NCI-H446 (cell line): ENCODE measurements around the gene CHURC1.
"Not testable (repeated sequence)": the region's sequence is repeated elsewhere in the genome, so short reads cannot be mapped to it uniquely, and the experiment has no call there.

Experiments used
- DNase-seq, 2 experiments: peaks; one replicate each; lab custom pipeline; 2025; lab: John Stamatoyannopoulos, UW

CHURC1 gene

GRCh38 chr14:64910847-64911495 lies 3.3 kb upstream of the CHURC1 start:
- DNase-seq = peak in 1 of 2 experiments; percentile 43

DNA sequence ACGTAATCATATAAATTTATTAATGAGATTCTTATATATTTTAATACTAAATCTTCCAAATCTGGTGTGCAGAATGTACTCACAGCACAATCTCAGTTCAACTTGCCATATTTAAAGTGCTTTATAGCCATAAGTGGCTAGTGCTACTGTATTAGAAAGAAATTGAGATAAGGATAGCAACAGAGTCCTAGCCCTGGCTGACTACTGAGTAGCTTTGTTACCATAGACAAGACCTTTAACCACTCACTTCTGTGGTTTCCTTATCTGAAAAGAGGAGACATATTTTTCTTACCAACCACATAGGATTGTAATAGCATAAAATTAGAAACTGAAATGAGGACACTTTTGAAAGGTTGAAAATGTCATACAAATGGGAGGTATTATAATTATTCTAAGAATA lies 2.0 kb upstream of the CHURC1 start:
- no peak for DNase-seq

GRCh38 chr14:64913477-64913876 lies 778 bp upstream of the CHURC1 start:
- not testable (repeated sequence) for DNase-seq

- DNase-seq = peak in 1 of 2 experiments; percentile 2
Measured at GRCh38 chr14:64915029-64915424, 772 bp downstream of the CHURC1 start.

- DNase-seq = no peak
Measured at GRCh38 chr14:64915797-64916196, 1.5 kb downstream of the CHURC1 start.

DNA sequence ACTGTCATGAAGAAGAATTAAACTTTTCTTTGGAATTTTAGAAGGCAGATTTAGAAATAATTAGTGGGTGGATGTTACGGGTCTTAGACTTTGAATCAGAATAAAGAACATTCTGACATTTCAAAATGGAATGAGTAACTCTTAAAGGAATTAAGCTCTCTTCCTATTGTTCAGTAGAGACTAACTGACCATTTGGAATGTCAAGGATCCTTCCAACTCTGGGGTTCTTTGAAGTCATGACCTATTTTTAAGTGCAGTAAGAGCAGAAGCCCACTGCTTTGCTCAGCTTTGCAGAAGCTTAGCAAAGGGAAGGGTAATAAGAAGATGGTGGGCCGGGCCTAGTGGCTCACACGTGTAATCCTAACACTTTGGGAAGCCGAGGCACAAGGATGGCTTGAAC lies 4.0 kb downstream of the CHURC1 start:
- DNase-seq = no peak

- DNase-seq = no peak
Measured at GRCh38 chr14:64919215-64919614, 5.0 kb downstream of the CHURC1 start.

- no peak for DNase-seq
Measured at GRCh38 chr14:64919618-64920017, 5.4 kb downstream of the CHURC1 start.

DNA sequence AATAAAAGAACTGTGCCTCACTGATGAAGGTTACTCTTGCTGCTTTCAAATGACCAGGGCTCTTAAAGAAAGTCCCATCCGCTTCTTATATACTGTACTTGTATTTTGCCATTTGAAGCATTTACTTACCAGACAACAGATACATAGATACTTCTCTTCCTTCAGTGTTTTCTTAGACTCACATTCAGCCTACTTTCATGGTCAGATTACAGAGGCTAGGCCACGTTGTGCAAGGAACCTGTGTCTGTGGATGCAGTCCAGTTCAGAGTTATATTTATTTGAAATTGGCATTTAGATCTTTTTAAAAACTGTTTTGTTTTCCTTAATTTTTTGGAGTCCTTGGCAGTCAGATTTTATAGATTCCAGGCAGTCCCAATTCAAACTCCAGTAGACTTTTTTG lies 6.2 kb downstream of the CHURC1 start:
- DNase-seq = no peak

- no peak for DNase-seq
Measured at GRCh38 chr14:64923015-64923414, 8.8 kb downstream of the CHURC1 start.

DNA sequence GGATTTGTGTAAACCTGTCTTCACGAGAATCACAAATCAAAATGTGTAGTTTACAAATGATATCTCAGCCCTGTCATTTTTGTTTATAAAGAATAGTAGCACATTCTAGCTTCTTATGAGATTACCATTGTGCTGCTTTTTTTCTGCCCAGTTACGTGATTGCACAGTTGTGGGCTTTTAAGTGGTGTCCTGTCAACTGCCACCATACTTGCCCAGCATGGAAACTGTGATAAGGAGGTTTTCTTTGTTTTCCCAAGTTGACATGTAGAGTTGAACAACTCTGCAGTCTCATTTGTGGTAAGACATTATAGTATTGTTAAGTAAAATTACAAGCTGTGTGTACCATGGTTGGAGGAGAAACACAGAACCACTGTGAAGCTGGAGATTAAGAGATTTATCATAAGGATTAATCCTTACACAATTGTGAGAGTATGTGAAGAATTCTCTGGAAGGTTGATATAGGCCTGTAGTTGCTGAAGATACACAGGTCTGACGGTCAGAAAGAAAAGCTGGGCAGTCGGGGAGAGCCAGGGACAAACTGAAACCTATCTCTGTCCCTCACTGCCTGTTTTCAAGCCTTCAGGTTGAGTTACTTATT lies 12.2 kb downstream of the CHURC1 start:
- DNase-seq = no peak

- DNase-seq = no peak
Measured at GRCh38 chr14:64927031-64927430, 12.8 kb downstream of the CHURC1 start.

GRCh38 chr14:64928239-64929013 lies 14.2 kb downstream of the CHURC1 start:
- no peak for DNase-seq

DNA sequence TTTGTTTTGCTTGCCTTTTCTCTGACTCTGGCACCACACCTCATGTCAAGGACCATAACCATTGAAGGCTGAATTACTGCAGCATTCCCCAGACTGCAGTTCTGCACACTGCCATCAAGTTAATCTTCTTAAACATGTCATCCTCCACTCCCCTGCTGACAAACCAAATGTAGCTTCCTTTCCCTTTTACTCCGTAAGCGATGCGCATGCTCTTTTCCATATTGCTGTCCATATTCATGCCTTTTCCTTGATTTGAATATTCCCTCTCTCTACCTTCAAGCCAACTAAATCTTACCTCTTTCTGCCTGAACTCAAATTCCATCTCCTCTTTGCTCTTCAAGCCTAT lies 14.7 kb downstream of the CHURC1 start:
- DNase-seq = no peak

DNA sequence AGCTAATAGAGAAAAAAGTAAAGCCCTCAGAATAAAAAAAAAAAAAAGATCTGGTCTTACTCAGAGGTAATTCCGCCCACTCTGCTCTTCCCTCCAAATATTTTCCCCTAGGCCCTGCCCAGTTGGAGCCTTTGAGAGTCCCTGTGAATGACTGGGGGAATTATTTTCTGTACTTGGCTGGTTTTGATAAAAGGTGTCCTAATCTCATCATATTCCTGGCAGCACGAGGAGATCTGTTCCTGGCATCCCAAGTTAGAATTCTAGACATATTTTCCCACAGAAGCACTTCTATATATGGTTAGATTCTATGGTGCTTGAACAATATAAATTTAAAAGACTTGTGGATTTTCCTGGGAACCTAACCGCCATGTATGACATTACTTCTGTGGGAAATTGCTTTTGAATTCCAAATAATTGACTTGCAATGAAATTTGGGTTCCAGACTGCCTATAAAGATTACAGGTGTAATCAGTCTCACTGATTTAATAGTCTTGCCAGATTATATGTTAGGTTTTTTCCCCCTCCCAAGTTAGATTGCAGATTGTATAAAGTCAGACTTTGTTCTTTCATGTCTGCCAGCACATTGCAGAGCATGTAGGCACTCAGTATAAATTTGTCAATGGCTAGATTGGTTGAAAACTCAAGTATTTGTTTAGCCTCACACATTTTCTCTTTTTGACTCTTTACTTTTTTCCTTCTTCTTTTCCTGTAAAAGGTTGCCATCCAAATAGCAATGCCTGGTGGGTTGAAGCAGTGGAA lies 16.0 kb downstream of the CHURC1 start:
- no peak for DNase-seq

GRCh38 chr14:64931123-64931522 lies 16.9 kb downstream of the CHURC1 start:
- no peak for DNase-seq

DNA sequence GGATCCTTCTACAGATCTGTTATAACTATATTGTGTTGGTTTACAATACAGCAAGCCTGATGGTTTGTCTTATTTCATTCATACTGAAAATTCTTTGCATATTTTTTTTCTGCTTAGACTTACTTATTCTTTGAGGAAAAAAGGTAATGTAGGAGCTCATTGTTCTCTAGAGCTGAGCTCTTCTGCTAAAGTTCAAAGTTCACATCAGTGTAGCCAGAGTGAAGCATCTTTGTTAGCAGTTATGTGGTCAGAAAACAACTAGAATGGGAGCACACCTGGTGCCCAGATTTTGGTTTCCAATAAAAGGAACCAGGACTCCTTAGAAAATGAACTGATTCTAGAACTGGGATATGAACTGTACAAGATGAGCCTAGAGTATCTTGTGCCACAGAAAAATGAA lies 18.0 kb downstream of the CHURC1 start:
- no peak for DNase-seq

- no peak for DNase-seq
Measured at GRCh38 chr14:64934338-64934929, 20.2 kb downstream of the CHURC1 start.

- DNase-seq = no peak
Measured at GRCh38 chr14:64935508-64935907, 21.3 kb downstream of the CHURC1 start.

DNA sequence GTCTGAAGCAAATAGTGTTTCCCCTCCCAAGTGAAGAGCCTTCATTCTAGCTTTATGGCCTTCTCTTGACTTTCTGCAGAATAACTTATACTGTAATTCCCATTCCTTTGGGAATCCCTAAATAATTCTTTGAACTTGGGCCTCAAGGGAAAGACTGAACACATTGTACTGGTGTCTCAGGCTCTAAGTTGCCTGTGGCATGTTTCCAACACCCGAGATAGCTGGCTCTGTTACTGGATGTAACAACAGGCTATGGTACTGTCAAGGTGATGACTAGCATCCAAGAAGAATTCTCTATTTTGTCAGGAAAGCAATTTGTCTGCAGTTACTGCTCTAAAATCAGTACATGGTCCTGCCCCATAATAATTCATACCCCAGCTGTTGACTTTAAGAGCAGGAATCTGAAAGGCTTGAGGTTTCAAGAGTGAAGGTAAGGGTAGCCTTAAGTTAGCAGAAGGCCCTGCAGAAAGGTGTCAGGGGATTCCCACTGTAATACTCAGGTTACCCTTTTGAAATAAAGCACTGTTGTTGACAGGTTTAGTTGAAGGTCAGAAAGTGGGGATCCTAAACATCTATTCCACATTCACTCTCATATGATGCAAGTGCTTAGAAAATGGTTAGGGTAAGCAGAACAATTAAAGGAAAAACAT lies 23.0 kb downstream of the CHURC1 start:
- DNase-seq = no peak

DNA sequence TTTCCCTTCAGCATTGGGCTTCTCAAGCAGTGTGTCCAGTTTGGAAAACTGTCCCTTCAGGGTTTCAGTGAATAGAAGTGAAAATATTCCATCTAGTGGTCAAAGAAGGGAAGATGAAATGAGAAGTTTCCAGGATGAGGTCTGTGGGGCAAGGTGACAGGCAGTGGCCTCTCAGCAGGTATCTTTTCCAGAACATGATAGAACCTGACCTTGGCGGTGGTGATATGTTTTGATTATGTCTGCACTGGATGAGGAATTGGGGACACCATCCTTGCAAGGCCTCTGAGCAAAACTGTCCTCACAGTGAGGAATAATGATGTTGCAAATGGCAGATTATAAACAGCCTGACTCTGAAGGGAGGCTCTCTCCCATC lies 23.6 kb downstream of the CHURC1 start:
- DNase-seq = no peak
